PC-9 (cell line): ENCODE results near the gene TRIM36.

Source experiments
- CTCF ChIP-seq: fragments of 200-600 bp; sonication (generic); conservative IDR thresholded peaks from 2 replicates; pipeline ENCODE4 v1.6.1; 2017; ENCODE audit warnings: mixed run types, antibody characterized with exemption, mild to moderate bottlenecking, moderate library complexity
- EZH2 ChIP-seq: fragments of 200-600 bp; sonication (generic); IDR thresholded peaks from 2 replicates; pipeline ENCODE4 v1.8.0; 2017; ENCODE audit warnings: antibody characterized with exemption, low read depth

GRCh38 chr5:115170134-115170928, 623 bp upstream of the TRIM36 start:
- TF ChIP-seq CTCF (no peak), EZH2 (no peak)
